Stimulated activated CD8-positive, alpha-beta memory T cell treated with anti-CD3 and anti-CD28 coated beads, Interleukin-12 subunit alpha, Interleukin-12 subunit beta, amount 100 ng/mL, for 24 hours (primary cell): ENCODE results near the gene FTO.

Experiments used
- DNase-seq: peaks from one replicate; pipeline ENCODE4 v3.0.0-alpha.2; 2020; ENCODE audit errors: extremely low read depth

The FTO gene

GRCh38 chr16:54053891-54054820 lies 350.2 kb downstream of the FTO start:
- no peak for DNase-seq

GRCh38 chr16:54055191-54055590 lies 351.2 kb downstream of the FTO start:
- DNase-seq, result no peak

GRCh38 chr16:54055864-54056263 lies 351.9 kb downstream of the FTO start:
- no peak for DNase-seq

- no peak for DNase-seq
Observed at GRCh38 chr16:54056921-54057320, 353.0 kb downstream of the FTO start.

- no peak for DNase-seq
Observed at GRCh38 chr16:54059319-54059718, 355.4 kb downstream of the FTO start.

- DNase-seq, result no peak
Observed at GRCh38 chr16:54060599-54061421, 356.9 kb downstream of the FTO start.

- no peak for DNase-seq
Observed at GRCh38 chr16:54061454-54061853, 357.5 kb downstream of the FTO start.

GRCh38 chr16:54062361-54063278 lies 358.7 kb downstream of the FTO start:
- no peak for DNase-seq

- no peak for DNase-seq
Observed at GRCh38 chr16:54063279-54063773, 359.4 kb downstream of the FTO start.

GRCh38 chr16:54066451-54067105 lies 362.6 kb downstream of the FTO start:
- DNase-seq, result no peak

GRCh38 chr16:54067322-54068065 lies 363.5 kb downstream of the FTO start:
- no peak for DNase-seq

- DNase-seq, result no peak
Observed at GRCh38 chr16:54068212-54068611, 364.3 kb downstream of the FTO start.

GRCh38 chr16:54069601-54070239 lies 365.8 kb downstream of the FTO start:
- no peak for DNase-seq

- DNase-seq, result no peak
Observed at GRCh38 chr16:54070789-54071343, 366.9 kb downstream of the FTO start.

- DNase-seq, result no peak
Observed at GRCh38 chr16:54071514-54071913, 367.6 kb downstream of the FTO start.

GRCh38 chr16:54072237-54072636 lies 368.3 kb downstream of the FTO start:
- no peak for DNase-seq

GRCh38 chr16:54073356-54073755 lies 369.4 kb downstream of the FTO start:
- DNase-seq, result no peak

- DNase-seq, result no peak
Observed at GRCh38 chr16:54075446-54075845, 371.5 kb downstream of the FTO start.

- DNase-seq, result no peak
Observed at GRCh38 chr16:54076006-54076504, 372.1 kb downstream of the FTO start.
